HG02973 (cell line): Measurements from ENCODE around the gene PITHD1.
"Not testable (repeated sequence)": the region's sequence is repeated elsewhere in the genome, so short reads cannot be mapped to it uniquely, and the experiment has no call there.

Experiments
- ATAC-seq: cut with Tn5 transposase; IDR thresholded peaks from one replicate; pipeline ENCODE4 v1.9.1; 2021; ENCODE audit warnings: moderate library complexity; ENCODE audit not compliant: unreplicated experiment

The PITHD1 gene

GRCh38 chr1:23823767-23824166 is 45.5 kb downstream of the PITHD1 start:
- no peak for ATAC-seq

GRCh38 chr1:23824711-23825075 is 46.5 kb downstream of the PITHD1 start:
- ATAC-seq = peak; percentile 11

- peak; percentile 69 for ATAC-seq
Measured at GRCh38 chr1:23825076-23825761, 47.0 kb downstream of the PITHD1 start, which contains the start of gene HMGCL. Gene HMGCL, minus strand, starts transcription at chr1:23825429. Its CDS starts 14 bp downstream, at chr1:23825415.

- peak; percentile 44 for ATAC-seq
Measured at GRCh38 chr1:23825762-23826522, 47.7 kb downstream of the PITHD1 start.

GRCh38 chr1:23826590-23826989 is 48.4 kb downstream of the PITHD1 start:
- ATAC-seq = not testable (repeated sequence)

- ATAC-seq = no peak
Measured at GRCh38 chr1:23827717-23828116, 49.5 kb downstream of the PITHD1 start.

GRCh38 chr1:23834156-23834555 is 55.9 kb downstream of the PITHD1 start:
- not testable (repeated sequence) for ATAC-seq

- no peak for ATAC-seq
Measured at GRCh38 chr1:23836037-23836436, 57.8 kb downstream of the PITHD1 start.
